Measurements from ENCODE around the gene AP5B1. TPM values are rescaled to one million over a fixed set of nuclear protein-coding genes. Genes with fewer than 3 reads are reported as not detected.

AP5B1 gene
- total and polyA plus RNA-seq, 9 of the 15 experiments (the other 6 are each of a cell fraction or from before 2014, with no cell fraction given): 0.51 to 24.2 (median 5.1) TPM

- H3K4me2 ChIP-seq (ENCODE audit: insufficient read depth, low read length): no peak overlapping the region
- ChIA-PET POLR2A (interaction anchor here (0.6 to 1.3 kb wide), 4 partner anchors 9 to 153 kb away, joined by 3 read pairs; no protein-coding TSS in a partner anchor), CTCF (ENCODE audit: low intra/inter-chr PET ratio) (no interaction called here)
- H3K4me3 ChIP-seq: no peak overlapping the region
- DNase-seq (ENCODE audit: extremely low read depth in 1 of 4, low spot score in 3 of 4): no peak
- intact Hi-C loops (cut with micrococcal nuclease) (no loop called here), in situ Hi-C loops (cut with MboI) (no loop called here)
- no peaks in the 10 kb centered on the region for H3K9me3 ChIP-seq (replicated peaks; ENCODE audit: control insufficient read depth, insufficient read depth, low read depth, low read length)
- H3K27ac ChIP-seq (ENCODE audit: extremely low read depth, low read depth, low read length): no peak overlapping the region
- no peak for FAIRE-seq
- H3K27me3 ChIP-seq (ENCODE audit: control insufficient read depth in 2 of 2, insufficient read depth in 2 of 2, low read length in 2 of 2): peaks cover 89 to 96% of the 10 kb centered on the region in 2 experiments
- WGBS (ENCODE audit: insufficient coverage, low coverage, missing lambda C conversion rate): 12% methylated on average over 29 of the region's 29 CpGs
- TF ChIP-seq EZH2 (IDR thresholded peaks at IDR 0.05; ENCODE audit: borderline replicate concordance, low read depth, low read length) (no peak), ZNF280B (CRISPR knock-in tag; IDR thresholded peaks at IDR 0.05) (no peak), ATF4 (CRISPR knock-in tag; IDR thresholded peaks at IDR 0.05) (no peak), NFIX (CRISPR knock-in tag; IDR thresholded peaks at IDR 0.05; ENCODE audit: low read depth) (no peak), HIVEP1 (CRISPR knock-in tag; IDR thresholded peaks at IDR 0.05) (no peak), PHF20 (IDR thresholded peaks at IDR 0.05; ENCODE audit: partially characterized antibody) (no peak), NFYB (IDR thresholded peaks at IDR 0.05; ENCODE audit: extremely low read depth, insufficient read length) (no peak), BCLAF1 (IDR thresholded peaks at IDR 0.05; ENCODE audit: borderline replicate concordance in 1 of 2, control insufficient read depth in 1 of 2, low read depth in 2 of 2, low read length in 1 of 2) (no peak), TBL1XR1 (IDR thresholded peaks at IDR 0.05; ENCODE audit: low read length in 2 of 2) (no peak), PURB (CRISPR knock-in tag; IDR thresholded peaks at IDR 0.05; ENCODE audit: low read depth) (no peak), PRDM10 (IDR thresholded peaks at IDR 0.05; ENCODE audit: partially characterized antibody) (no peak)
- no peaks in the 10 kb centered on the region for H3K9me1 ChIP-seq (ENCODE audit: control insufficient read depth, insufficient read depth, low read length)
- H3K4me1 ChIP-seq (replicated peaks in 1 of 2; ENCODE audit: control insufficient read depth in 2 of 2, insufficient read depth in 2 of 2, low read length in 2 of 2): peaks cover 0 to 32% of the 10 kb centered on the region in 2 experiments; a peak in 1 of 5 replicates
- BruUV-seq (replicated peaks): no TSS peak
- no peak overlapping the region for H2AFZ ChIP-seq (ENCODE audit: low read depth, low read length)
- no peaks in the 10 kb centered on the region for H3K79me2 ChIP-seq (ENCODE audit: control insufficient read depth, insufficient read depth, low read length)
- peak overlapping the region in 1 of 2 experiments; percentile 4; a peak in 1 of 4 replicates for H3K9ac ChIP-seq (ENCODE audit: insufficient read depth in 1 of 2, low read depth in 2 of 2, low read length in 2 of 2)
- no peak for ATAC-seq
- H3K36me3 ChIP-seq (ENCODE audit: control insufficient read depth, insufficient read depth, low read length): no peaks in the 10 kb centered on the region
- peaks cover 13% of the 10 kb centered on the region; the same call in 1 of the 2 replicates for H4K20me1 ChIP-seq (replicated peaks; ENCODE audit: control insufficient read depth, insufficient read depth, low read length)
Observed at GRCh38 chr11:65793625-65794400, 13.0 kb upstream of the AP5B1 start.
